ENCODE measurements around the gene ADAT3.

DNA sequence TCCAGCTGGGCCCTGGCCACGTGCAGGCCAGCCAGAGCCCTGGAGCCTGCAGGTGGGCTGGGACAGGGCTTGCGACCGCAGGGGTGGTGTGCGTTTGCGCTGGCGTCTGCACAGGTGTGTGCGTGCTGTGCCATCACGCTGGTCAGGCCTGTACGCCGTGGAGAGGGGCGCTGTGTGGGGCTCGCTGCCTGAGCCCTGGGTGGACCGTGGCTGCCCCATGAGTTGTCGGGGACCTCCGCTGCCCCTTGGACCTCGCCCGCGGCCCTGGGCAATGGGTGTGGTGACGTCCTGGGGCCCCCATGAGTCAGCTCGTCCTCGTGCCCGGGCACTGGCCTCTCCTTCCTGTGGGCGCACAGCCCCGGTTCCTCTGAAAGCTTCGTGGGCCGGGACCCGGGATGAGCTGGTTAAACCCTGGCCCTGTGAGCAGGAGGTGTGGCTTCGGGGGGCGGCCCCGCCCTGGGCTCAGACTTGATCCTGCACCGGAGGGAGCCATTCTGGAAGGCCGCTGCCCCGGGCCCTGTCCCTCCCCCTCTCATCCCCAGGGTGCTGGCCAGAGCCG lies 42.5 kb downstream of the ADAT3 start:
- no peak for TF ChIP-seq CTCF (IDR thresholded peaks at IDR 0.05)
- no peak for TF ChIP-seq EZH2 (IDR thresholded peaks at IDR 0.05; ENCODE audit: borderline replicate concordance, insufficient read depth, low read depth, low read length, poor library complexity, severe bottlenecking)
